Measurements from ENCODE around the gene ARMH3.
A peak's percentile ranks its signal among the peaks of the same experiment; 100 is the strongest.

ARMH3 gene

GRCh38 chr10:101826852-101827434, 229.0 kb downstream of the ARMH3 start:
- no peak for DNase-seq

GRCh38 chr10:101824736-101825135, 231.2 kb downstream of the ARMH3 start:
- DNase-seq: no peak

- no peak for DNase-seq
Measured at GRCh38 chr10:101818872-101819633, 236.9 kb downstream of the ARMH3 start.

GRCh38 chr10:101818119-101818871, 237.7 kb downstream of the ARMH3 start, which contains the start of gene OGA:
Gene OGA (minus strand): TSS chr10:101818444. CDS start chr10:101818022, 422 bp downstream.
- DNase-seq: peak; percentile 99

- DNase-seq: no peak
Measured at GRCh38 chr10:101817337-101818118, 238.4 kb downstream of the ARMH3 start.

GRCh38 chr10:101816913-101817336, 239.0 kb downstream of the ARMH3 start:
- DNase-seq: no peak

- no peak for DNase-seq
Measured at GRCh38 chr10:101816376-101816775, 239.6 kb downstream of the ARMH3 start.

- no peak for DNase-seq
Measured at GRCh38 chr10:101814466-101815071, 241.4 kb downstream of the ARMH3 start.

GRCh38 chr10:101812606-101813005, 243.4 kb downstream of the ARMH3 start:
- no peak for DNase-seq

- DNase-seq: no peak
Measured at GRCh38 chr10:101807158-101807557, 248.8 kb downstream of the ARMH3 start.

GRCh38 chr10:101803511-101803910, 252.5 kb downstream of the ARMH3 start:
- DNase-seq: no peak

GRCh38 chr10:101797403-101798059, 258.4 kb downstream of the ARMH3 start:
- DNase-seq: no peak
